SK-N-SH (cell line): Measurements from ENCODE around the gene LANCL2. TPM values are rescaled to one million over a fixed set of nuclear protein-coding genes. Genes with fewer than 3 reads are reported as not detected.

Experiments
- CTCF ChIA-PET: fragments of 300-600, 350-600 bp; formaldehyde crosslinking; extraction: SDS; loops from one replicate; lab custom pipeline; 2021; lab: Yijun Ruan, JAX
- POLR2A ChIA-PET: fragments of 350-600 bp; sonication (Branson Sonifier 250); formaldehyde crosslinking; extraction: SDS; loops from one replicate; lab custom pipeline; 2020; ENCODE audit warnings: antibody characterized with exemption, inconsistent platforms; lab: Yijun Ruan, JAX
- DNase-seq: peaks from one replicate; pipeline ENCODE4 v3.0.0; 2012
- H2AFZ ChIP-seq: fragments of 200-600 bp; sonication (generic); 2 replicates; pipeline ENCODE4 v1.8.1; 2016; ENCODE audit warnings: antibody characterized with exemption, mild to moderate bottlenecking, low read depth
- H3F3A ChIP-seq: fragments of 200-600 bp; sonication (generic); replicated peaks from 2 replicates; pipeline ENCODE3; 2016; ENCODE audit warnings: antibody characterized with exemption, mild to moderate bottlenecking; ENCODE audit not compliant: insufficient read depth
- H3K27ac ChIP-seq, 2 experiments: fragments of 200-500 bp in 1 of 2; fragments of 200-600 bp in 1 of 2; sonication (Bioruptor generic) in 1 of 2; sonication (generic), shearing (Covaris generic) in 1 of 2; 2 replicates each; pipeline versions ENCODE4 v1.5.1 to v1.6.1; 2014 to 2016; ENCODE audit warnings: low read depth in 2 of 2, inconsistent platforms in 1 of 2, low read length in 1 of 2, mild to moderate bottlenecking in 1 of 2, mixed read lengths in 1 of 2
- H3K27me3 ChIP-seq: fragments of 200-600 bp; sonication (generic), shearing (Covaris generic); 2 replicates; pipeline ENCODE4 v1.6.1; 2016; ENCODE audit warnings: mixed run types; ENCODE audit not compliant: insufficient read depth
- H3K36me3 ChIP-seq, 2 experiments: fragments of 200-500 bp in 1 of 2; fragments of 200-600 bp in 1 of 2; sonication (Bioruptor generic) in 1 of 2; sonication (generic) in 1 of 2; replicated peaks in 1 of 2; 2 replicates each; pipeline versions ENCODE3 to v1.5.1; 2014 to 2016; ENCODE audit warnings: low read length in 1 of 2, mild to moderate bottlenecking in 1 of 2; ENCODE audit not compliant: insufficient read depth in 2 of 2, control insufficient read depth in 1 of 2
- H3K4me1 ChIP-seq, 2 experiments: fragments of 200-500 bp in 1 of 2; fragments of 200-600 bp in 1 of 2; sonication (Bioruptor generic) in 1 of 2; sonication (generic), shearing (Covaris generic) in 1 of 2; 2 replicates each; pipeline versions ENCODE4 v1.5.1 to v1.6.1; 2014 to 2016; ENCODE audit warnings: low read depth in 1 of 2, low read length in 1 of 2, mixed run types in 1 of 2; ENCODE audit not compliant: insufficient read depth in 2 of 2, control insufficient read depth in 1 of 2
- H3K4me2 ChIP-seq: fragments of 200-600 bp; sonication (generic), shearing (Covaris generic); 2 replicates; pipeline ENCODE4 v1.6.1; 2017; ENCODE audit warnings: mixed run types
- H3K4me3 ChIP-seq, 2 experiments: fragments of 200-500 bp in 1 of 2; fragments of 200-600 bp in 1 of 2; sonication (Bioruptor generic) in 1 of 2; sonication (generic), shearing (Covaris generic) in 1 of 2; 2 replicates each; pipeline versions ENCODE4 v1.5.1 to v1.8.1; 2014 to 2016; ENCODE audit warnings: low read depth in 2 of 2, inconsistent platforms in 1 of 2, low read length in 1 of 2, mild to moderate bottlenecking in 1 of 2, mixed read lengths in 1 of 2, moderate library complexity in 1 of 2
- H3K79me2 ChIP-seq: fragments of 200-600 bp; sonication (generic); 2 replicates; pipeline ENCODE4 v1.8.1; 2017; ENCODE audit warnings: mild to moderate bottlenecking; ENCODE audit not compliant: insufficient read depth
- H3K9ac ChIP-seq: fragments of 200-600 bp; sonication (generic); 2 replicates; pipeline ENCODE4 v1.6.1; 2017; ENCODE audit warnings: mixed run types
- H3K9me2 ChIP-seq: fragments of 200-600 bp; sonication (generic); 2 replicates; pipeline ENCODE4 v1.6.1; 2017; ENCODE audit warnings: mixed run types
- H3K9me3 ChIP-seq: fragments of 200-600 bp; sonication (generic); 2 replicates; pipeline ENCODE4 v1.6.1; 2017; ENCODE audit warnings: mixed run types, mild to moderate bottlenecking, moderate library complexity
- H4K20me1 ChIP-seq: fragments of 200-600 bp; sonication (generic); 2 replicates; pipeline ENCODE4 v1.6.1; 2017; ENCODE audit warnings: mild to moderate bottlenecking, mixed run types; ENCODE audit not compliant: insufficient read depth
- CHD2 ChIP-seq: fragments of 150-350 bp; IDR thresholded peaks from 2 replicates; pipeline ENCODE4 v1.6.1; 2018; ENCODE audit warnings: low read length; ENCODE audit not compliant: partially characterized antibody
- EZH2phosphoT487 ChIP-seq: fragments of 200-600 bp; sonication (generic); IDR thresholded peaks from 2 replicates; pipeline ENCODE4 v1.6.1; 2017; ENCODE audit warnings: low read depth, mixed run types, mild to moderate bottlenecking, antibody characterized with exemption, moderate library complexity, borderline replicate concordance
- FOSL2 ChIP-seq: IDR thresholded peaks from 2 replicates; pipeline ENCODE4 v1.4.0; 2012; ENCODE audit warnings: low read depth, mild to moderate bottlenecking, moderate library complexity, borderline replicate concordance
- FOXJ3 ChIP-seq: sonication (generic); formaldehyde crosslinking; IDR thresholded peaks from 2 replicates; pipeline ENCODE4 v1.5.1; 2020; ENCODE audit warnings: mild to moderate bottlenecking, missing genetic modification reagents
- GATA2 ChIP-seq: sonication (generic); formaldehyde crosslinking; IDR thresholded peaks from 2 replicates; pipeline ENCODE4 v1.5.0; 2020; ENCODE audit warnings: mild to moderate bottlenecking, missing genetic modification reagents
- JUND ChIP-seq: IDR thresholded peaks from 2 replicates; pipeline ENCODE4 v1.4.0; 2012
- MEF2A ChIP-seq: IDR thresholded peaks from 2 replicates; pipeline ENCODE4 v1.4.0; 2012; ENCODE audit warnings: low read depth, borderline replicate concordance
- MXI1 ChIP-seq: IDR thresholded peaks from 2 replicates; pipeline ENCODE4 v1.6.1; 2012; ENCODE audit warnings: mild to moderate bottlenecking, low read depth, low read length, improper control_type of control experiment
- NRF1 ChIP-seq: IDR thresholded peaks from 2 replicates; pipeline ENCODE4 v1.6.1; 2012; ENCODE audit warnings: low read depth, mild to moderate bottlenecking, low read length
- RCOR1 ChIP-seq: fragments of 150-350 bp; IDR thresholded peaks from 2 replicates; pipeline ENCODE4 v1.6.1; 2017; ENCODE audit warnings: antibody characterized with exemption, low read length
- SIN3A ChIP-seq: IDR thresholded peaks from 2 replicates; pipeline ENCODE4 v1.6.1; 2012; ENCODE audit warnings: low read depth, mild to moderate bottlenecking, low read length, moderate library complexity, borderline replicate concordance
- SMC3 ChIP-seq: IDR thresholded peaks from 2 replicates; pipeline ENCODE4 v1.6.1; 2012; ENCODE audit warnings: low read depth, low read length, improper control_type of control experiment
- TCF12 ChIP-seq: IDR thresholded peaks from 2 replicates; pipeline ENCODE4 v1.4.0; 2012
- YY1 ChIP-seq: IDR thresholded peaks from 2 replicates; pipeline ENCODE4 v1.4.0; 2012; ENCODE audit warnings: low read depth, mild to moderate bottlenecking
- ZBTB33 ChIP-seq: IDR thresholded peaks from 2 replicates; pipeline ENCODE4 v1.4.0; 2012; ENCODE audit warnings: low read depth, borderline replicate concordance
- WGBS: methylation state at CpG from one replicate; pipeline ENCODE4 v1.1.6; 2017; ENCODE audit warnings: low lambda C conversion rate; 5-methylcytosine and 5-hydroxymethylcytosine counted together
- polyA plus RNA-seq, 3 experiments: library from polyadenylated mRNA; depleted of rRNA; stranded (reverse); fragments of >200 nt; gene quantifications; 2 replicates each; pipeline ENCODE4 v1.2.3, GENCODE V29; 2012
- TF ChIP-seq, protein P1 (sequence below): IDR thresholded peaks from 2 replicates; pipeline ENCODE4 v1.6.1; 2012; ENCODE audit warnings: mild to moderate bottlenecking, low read depth, low read length, moderate library complexity
- TF ChIP-seq, protein P2 (sequence below): fragments of 200-600 bp; sonication (generic); IDR thresholded peaks from 2 replicates; pipeline ENCODE4 v1.6.1; 2017; ENCODE audit warnings: antibody characterized with exemption, mild to moderate bottlenecking, moderate library complexity
- TF ChIP-seq, protein P3 (sequence below): fragments of 150-350 bp; IDR thresholded peaks from 2 replicates; pipeline ENCODE4 v1.6.1; 2017; ENCODE audit warnings: antibody characterized with exemption, low read length, low read depth, borderline replicate concordance
- TF ChIP-seq, protein P4 (sequence below): IDR thresholded peaks from 2 replicates; pipeline ENCODE4 v1.4.0; 2012; ENCODE audit warnings: low read depth, borderline replicate concordance

LANCL2 gene
- polyA plus RNA-seq, 1 of the 3 experiments (the other 2 are of a cell fraction): 36.7 TPM

DNA sequence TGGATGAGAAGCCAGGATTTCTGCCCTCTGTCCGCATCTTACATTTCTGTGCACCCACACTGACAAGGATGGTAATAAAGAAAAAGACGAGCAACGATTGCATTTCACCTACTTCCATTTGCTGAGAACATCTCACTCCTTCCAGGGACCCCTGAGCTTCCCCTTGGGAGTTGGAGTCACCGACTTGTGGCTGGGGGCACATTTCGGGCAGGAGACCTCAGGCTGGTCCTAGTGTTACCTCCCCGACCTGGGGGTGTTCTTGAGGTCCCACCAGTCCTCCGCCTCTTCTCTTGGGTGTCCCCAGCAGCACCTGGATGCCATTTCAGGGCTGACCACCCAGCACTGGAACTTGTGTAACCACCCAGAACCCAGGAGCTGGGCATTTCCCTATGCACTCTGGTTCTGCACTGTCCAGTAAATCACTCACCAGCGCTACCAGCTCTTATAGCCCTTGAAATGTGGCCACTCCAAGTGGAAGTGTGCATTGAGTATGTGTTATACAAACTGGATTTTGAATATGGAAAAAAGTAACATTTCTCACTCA, 84.9 kb downstream of the LANCL2 start:
- Histone ChIP-seq H4K20me1 (no peaks in the 10 kb centered on the region), H3K9me3 (no peaks in the 10 kb centered on the region), H3K9ac (no peak overlapping the region), H3K27me3 (no peaks in the 10 kb centered on the region), H3K9me2 (no peaks in the 10 kb centered on the region), H3K79me2 (no peaks in the 10 kb centered on the region), H3K4me2 (no peak overlapping the region), H3K4me3 (no peak overlapping the region), H2AFZ (no peak overlapping the region), H3K27ac (no peak overlapping the region), H3K4me1 (no peaks in the 10 kb centered on the region), H3K36me3 (peaks cover 2 to 8% of the 10 kb centered on the region in 2 experiments)
- CTCF ChIA-PET: no interaction called here
- POLR2A ChIA-PET: no interaction called here
- WGBS: 92% methylated on average over 8 of the region's 8 CpGs
- DNase-seq: no peak
- TF ChIP-seq JUND: no peak
- no peak for TF ChIP-seq MXI1
- TF ChIP-seq, protein P1, sequence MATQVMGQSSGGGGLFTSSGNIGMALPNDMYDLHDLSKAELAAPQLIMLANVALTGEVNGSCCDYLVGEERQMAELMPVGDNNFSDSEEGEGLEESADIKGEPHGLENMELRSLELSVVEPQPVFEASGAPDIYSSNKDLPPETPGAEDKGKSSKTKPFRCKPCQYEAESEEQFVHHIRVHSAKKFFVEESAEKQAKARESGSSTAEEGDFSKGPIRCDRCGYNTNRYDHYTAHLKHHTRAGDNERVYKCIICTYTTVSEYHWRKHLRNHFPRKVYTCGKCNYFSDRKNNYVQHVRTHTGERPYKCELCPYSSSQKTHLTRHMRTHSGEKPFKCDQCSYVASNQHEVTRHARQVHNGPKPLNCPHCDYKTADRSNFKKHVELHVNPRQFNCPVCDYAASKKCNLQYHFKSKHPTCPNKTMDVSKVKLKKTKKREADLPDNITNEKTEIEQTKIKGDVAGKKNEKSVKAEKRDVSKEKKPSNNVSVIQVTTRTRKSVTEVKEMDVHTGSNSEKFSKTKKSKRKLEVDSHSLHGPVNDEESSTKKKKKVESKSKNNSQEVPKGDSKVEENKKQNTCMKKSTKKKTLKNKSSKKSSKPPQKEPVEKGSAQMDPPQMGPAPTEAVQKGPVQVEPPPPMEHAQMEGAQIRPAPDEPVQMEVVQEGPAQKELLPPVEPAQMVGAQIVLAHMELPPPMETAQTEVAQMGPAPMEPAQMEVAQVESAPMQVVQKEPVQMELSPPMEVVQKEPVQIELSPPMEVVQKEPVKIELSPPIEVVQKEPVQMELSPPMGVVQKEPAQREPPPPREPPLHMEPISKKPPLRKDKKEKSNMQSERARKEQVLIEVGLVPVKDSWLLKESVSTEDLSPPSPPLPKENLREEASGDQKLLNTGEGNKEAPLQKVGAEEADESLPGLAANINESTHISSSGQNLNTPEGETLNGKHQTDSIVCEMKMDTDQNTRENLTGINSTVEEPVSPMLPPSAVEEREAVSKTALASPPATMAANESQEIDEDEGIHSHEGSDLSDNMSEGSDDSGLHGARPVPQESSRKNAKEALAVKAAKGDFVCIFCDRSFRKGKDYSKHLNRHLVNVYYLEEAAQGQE: no peak
- TF ChIP-seq EZH2phosphoT487: no peak
- no peak for TF ChIP-seq RCOR1
- TF ChIP-seq NRF1: no peak
- TF ChIP-seq, protein P2, sequence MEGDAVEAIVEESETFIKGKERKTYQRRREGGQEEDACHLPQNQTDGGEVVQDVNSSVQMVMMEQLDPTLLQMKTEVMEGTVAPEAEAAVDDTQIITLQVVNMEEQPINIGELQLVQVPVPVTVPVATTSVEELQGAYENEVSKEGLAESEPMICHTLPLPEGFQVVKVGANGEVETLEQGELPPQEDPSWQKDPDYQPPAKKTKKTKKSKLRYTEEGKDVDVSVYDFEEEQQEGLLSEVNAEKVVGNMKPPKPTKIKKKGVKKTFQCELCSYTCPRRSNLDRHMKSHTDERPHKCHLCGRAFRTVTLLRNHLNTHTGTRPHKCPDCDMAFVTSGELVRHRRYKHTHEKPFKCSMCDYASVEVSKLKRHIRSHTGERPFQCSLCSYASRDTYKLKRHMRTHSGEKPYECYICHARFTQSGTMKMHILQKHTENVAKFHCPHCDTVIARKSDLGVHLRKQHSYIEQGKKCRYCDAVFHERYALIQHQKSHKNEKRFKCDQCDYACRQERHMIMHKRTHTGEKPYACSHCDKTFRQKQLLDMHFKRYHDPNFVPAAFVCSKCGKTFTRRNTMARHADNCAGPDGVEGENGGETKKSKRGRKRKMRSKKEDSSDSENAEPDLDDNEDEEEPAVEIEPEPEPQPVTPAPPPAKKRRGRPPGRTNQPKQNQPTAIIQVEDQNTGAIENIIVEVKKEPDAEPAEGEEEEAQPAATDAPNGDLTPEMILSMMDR: no peak
- TF ChIP-seq, all 33 proteins: peak for 0
- no peaks in the 10 kb centered on the region for H3F3A ChIP-seq

DNA sequence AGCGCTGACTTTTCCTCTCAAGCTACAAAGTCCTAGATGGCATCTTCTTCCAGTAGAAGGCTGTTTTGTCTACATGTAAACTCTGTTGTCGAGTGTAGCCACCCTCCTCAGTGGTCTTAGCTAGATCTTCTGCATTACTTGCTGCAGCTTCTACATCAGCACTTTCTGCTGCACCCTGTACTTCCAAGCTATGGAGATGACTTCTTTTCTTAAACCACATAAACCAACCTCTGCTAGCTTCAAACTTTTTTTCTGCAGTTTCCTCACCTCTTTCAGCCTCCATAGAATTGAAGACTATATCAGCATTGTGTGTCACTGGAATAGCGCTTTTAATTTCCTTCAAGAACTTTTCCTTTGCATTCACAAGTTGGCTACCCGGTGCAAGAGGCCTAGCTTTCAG, 87.8 kb downstream of the LANCL2 start:
- ChIA-PET CTCF (interaction anchor here (0.9 to 2.0 kb wide), 4 partner anchors 20 to 142 kb away, joined by 3 to 6 read pairs (median 4); no protein-coding TSS in a partner anchor), POLR2A (interaction anchor here (0.6 kb wide), 1 partner anchor 142 kb away, joined by 3 read pairs; no protein-coding TSS in a partner anchor)
- Histone ChIP-seq H3K4me1 (no peaks in the 10 kb centered on the region), H4K20me1 (no peaks in the 10 kb centered on the region), H3K36me3 (peaks cover 2 to 6% of the 10 kb centered on the region in 2 experiments), H3K4me2 (no peak overlapping the region), H3K9me2 (no peaks in the 10 kb centered on the region), H3K27me3 (no peaks in the 10 kb centered on the region), H3K79me2 (no peaks in the 10 kb centered on the region; the same call in 1 of the 2 replicates), H3K27ac (no peak overlapping the region), H3F3A (peaks cover 3% of the 10 kb centered on the region), H3K4me3 (no peak overlapping the region), H2AFZ (no peak overlapping the region), H3K9ac (no peak overlapping the region), H3K9me3 (no peaks in the 10 kb centered on the region)
- DNase-seq: no peak
- whole genome bisulfite sequencing: 89% methylated on average over 4 of the region's 4 CpGs
- TF ChIP-seq TCF12: no peak
- TF ChIP-seq MXI1: no peak
- no peak for TF ChIP-seq ZBTB33
- TF ChIP-seq MEF2A: no peak
- TF ChIP-seq JUND: no peak
- TF ChIP-seq, protein P3, sequence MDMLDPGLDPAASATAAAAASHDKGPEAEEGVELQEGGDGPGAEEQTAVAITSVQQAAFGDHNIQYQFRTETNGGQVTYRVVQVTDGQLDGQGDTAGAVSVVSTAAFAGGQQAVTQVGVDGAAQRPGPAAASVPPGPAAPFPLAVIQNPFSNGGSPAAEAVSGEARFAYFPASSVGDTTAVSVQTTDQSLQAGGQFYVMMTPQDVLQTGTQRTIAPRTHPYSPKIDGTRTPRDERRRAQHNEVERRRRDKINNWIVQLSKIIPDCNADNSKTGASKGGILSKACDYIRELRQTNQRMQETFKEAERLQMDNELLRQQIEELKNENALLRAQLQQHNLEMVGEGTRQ: no peak
- no peak for TF ChIP-seq SIN3A
- no peak for TF ChIP-seq GATA2 (CRISPR knock-in tag)
- no peak for TF ChIP-seq SMC3
- TF ChIP-seq CHD2: no peak
- no peak for TF ChIP-seq YY1
- TF ChIP-seq FOXJ3: no peak
- TF ChIP-seq, protein P4, sequence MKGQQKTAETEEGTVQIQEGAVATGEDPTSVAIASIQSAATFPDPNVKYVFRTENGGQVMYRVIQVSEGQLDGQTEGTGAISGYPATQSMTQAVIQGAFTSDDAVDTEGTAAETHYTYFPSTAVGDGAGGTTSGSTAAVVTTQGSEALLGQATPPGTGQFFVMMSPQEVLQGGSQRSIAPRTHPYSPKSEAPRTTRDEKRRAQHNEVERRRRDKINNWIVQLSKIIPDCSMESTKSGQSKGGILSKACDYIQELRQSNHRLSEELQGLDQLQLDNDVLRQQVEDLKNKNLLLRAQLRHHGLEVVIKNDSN: no peak
- no peak for TF ChIP-seq FOSL2
